OCI-LY1 (cell line): ENCODE data around the gene MIEN1.

Experiments used
- H2AFZ ChIP-seq: fragments of 200-600 bp; sonication (generic), shearing (Covaris generic); 2 replicates; pipeline ENCODE4 v1.6.0; 2014; ENCODE audit warnings: antibody characterized with exemption, mild to moderate bottlenecking, low read length
- H3F3A ChIP-seq: fragments of 200-600 bp; sonication (generic), shearing (Covaris generic); 2 replicates; pipeline ENCODE4 v1.6.0; 2014; ENCODE audit warnings: mild to moderate bottlenecking, antibody characterized with exemption, low read length, moderate library complexity; ENCODE audit not compliant: insufficient read depth
- H3K27ac ChIP-seq: fragments of 200-600 bp; sonication (generic); 2 replicates; pipeline ENCODE4 v1.5.1; 2014; ENCODE audit warnings: low read length, mixed run types, mild to moderate bottlenecking, low read depth; ENCODE audit not compliant: poor library complexity, severe bottlenecking
- H3K27me3 ChIP-seq: fragments of 200-600 bp; sonication (generic); 2 replicates; pipeline ENCODE4 v1.6.0; 2014; ENCODE audit warnings: antibody characterized with exemption, mild to moderate bottlenecking, low read length, moderate library complexity; ENCODE audit not compliant: insufficient read depth
- H3K36me3 ChIP-seq: fragments of 200-600 bp; sonication (generic); 2 replicates; pipeline ENCODE4 v1.6.1; 2014; ENCODE audit warnings: mild to moderate bottlenecking, antibody characterized with exemption, low read length, moderate library complexity, mixed read lengths; ENCODE audit not compliant: insufficient read depth
- H3K4me1 ChIP-seq: fragments of 200-600 bp; sonication (generic); 2 replicates; pipeline ENCODE4 v1.5.1; 2014; ENCODE audit warnings: mild to moderate bottlenecking, low read length, moderate library complexity; ENCODE audit not compliant: insufficient read depth, severe bottlenecking
- H3K4me2 ChIP-seq: fragments of 200-600 bp; sonication (generic), shearing (Covaris generic); 2 replicates; pipeline ENCODE4 v1.6.1; 2014; ENCODE audit warnings: low read length
- H3K4me3 ChIP-seq: fragments of 200-600 bp; sonication (generic); 2 replicates; pipeline ENCODE4 v1.5.1; 2014; ENCODE audit warnings: low read length, low read depth, mild to moderate bottlenecking, mixed read lengths; ENCODE audit not compliant: poor library complexity, severe bottlenecking
- H3K79me2 ChIP-seq: fragments of 200-600 bp; shearing (Covaris generic); 2 replicates; pipeline ENCODE4 v1.6.1; 2016; ENCODE audit warnings: mixed run types, low read length, mixed read lengths; ENCODE audit not compliant: insufficient read depth
- H3K9ac ChIP-seq: fragments of 200-600 bp; sonication (generic), shearing (Covaris generic); 2 replicates; pipeline ENCODE4 v1.6.1; 2014; ENCODE audit warnings: mild to moderate bottlenecking, low read length, mixed read lengths
- H3K9me2 ChIP-seq: fragments of 200-600 bp; sonication (generic), shearing (Covaris generic); 2 replicates; pipeline ENCODE4 v1.6.1; 2014; ENCODE audit warnings: low read depth, mild to moderate bottlenecking, low read length, mixed read lengths
- H3K9me3 ChIP-seq: fragments of 200-600 bp; shearing (Covaris generic); 2 replicates; pipeline ENCODE4 v1.6.1; 2014; ENCODE audit warnings: low read length, mixed read lengths
- H4K20me1 ChIP-seq: fragments of 200-600 bp; sonication (generic), shearing (Covaris generic); 2 replicates; pipeline ENCODE4 v1.6.0; 2016; ENCODE audit warnings: mild to moderate bottlenecking, low read length; ENCODE audit not compliant: insufficient read depth
- EZH2 ChIP-seq: fragments of 200-600 bp; sonication (generic), shearing (Covaris generic); IDR thresholded peaks from 2 replicates; pipeline ENCODE4 v1.8.0; 2017; ENCODE audit warnings: borderline replicate concordance, mixed run types, mild to moderate bottlenecking, antibody characterized with exemption, low read length, moderate library complexity, mixed read lengths
- TF ChIP-seq, protein P1 (sequence below): fragments of 200-600 bp; sonication (generic), shearing (Covaris generic); IDR thresholded peaks from 2 replicates; pipeline ENCODE4 v1.5.1; 2017; ENCODE audit warnings: mild to moderate bottlenecking, antibody characterized with exemption, low read length, moderate library complexity, mixed read lengths

The MIEN1 gene

GRCh38 chr17:39746145-39746461, 15.8 kb upstream of the MIEN1 start:
- Histone ChIP-seq H3K9ac (no peak overlapping the region), H3K9me3 (no peaks in the 10 kb centered on the region), H3K36me3 (no peaks in the 10 kb centered on the region; the same call in 1 of the 2 replicates), H3F3A (no peaks in the 10 kb centered on the region), H4K20me1 (no peaks in the 10 kb centered on the region), H3K4me2 (no peak overlapping the region), H3K27me3 (no peaks in the 10 kb centered on the region), H3K4me1 (no peaks in the 10 kb centered on the region), H3K79me2 (no peaks in the 10 kb centered on the region), H3K4me3 (no peak overlapping the region), H3K27ac (no peak overlapping the region), H2AFZ (no peak overlapping the region), H3K9me2 (no peaks in the 10 kb centered on the region)
- TF ChIP-seq, protein P1, sequence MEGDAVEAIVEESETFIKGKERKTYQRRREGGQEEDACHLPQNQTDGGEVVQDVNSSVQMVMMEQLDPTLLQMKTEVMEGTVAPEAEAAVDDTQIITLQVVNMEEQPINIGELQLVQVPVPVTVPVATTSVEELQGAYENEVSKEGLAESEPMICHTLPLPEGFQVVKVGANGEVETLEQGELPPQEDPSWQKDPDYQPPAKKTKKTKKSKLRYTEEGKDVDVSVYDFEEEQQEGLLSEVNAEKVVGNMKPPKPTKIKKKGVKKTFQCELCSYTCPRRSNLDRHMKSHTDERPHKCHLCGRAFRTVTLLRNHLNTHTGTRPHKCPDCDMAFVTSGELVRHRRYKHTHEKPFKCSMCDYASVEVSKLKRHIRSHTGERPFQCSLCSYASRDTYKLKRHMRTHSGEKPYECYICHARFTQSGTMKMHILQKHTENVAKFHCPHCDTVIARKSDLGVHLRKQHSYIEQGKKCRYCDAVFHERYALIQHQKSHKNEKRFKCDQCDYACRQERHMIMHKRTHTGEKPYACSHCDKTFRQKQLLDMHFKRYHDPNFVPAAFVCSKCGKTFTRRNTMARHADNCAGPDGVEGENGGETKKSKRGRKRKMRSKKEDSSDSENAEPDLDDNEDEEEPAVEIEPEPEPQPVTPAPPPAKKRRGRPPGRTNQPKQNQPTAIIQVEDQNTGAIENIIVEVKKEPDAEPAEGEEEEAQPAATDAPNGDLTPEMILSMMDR, result no peak
- TF ChIP-seq EZH2, result no peak

GRCh38 chr17:39745335-39746144, 15.2 kb upstream of the MIEN1 start:
- Histone ChIP-seq H4K20me1 (no peaks in the 10 kb centered on the region), H3K79me2 (no peaks in the 10 kb centered on the region), H3K36me3 (no peaks in the 10 kb centered on the region; the same call in 1 of the 2 replicates), H2AFZ (no peak overlapping the region), H3F3A (no peaks in the 10 kb centered on the region), H3K4me3 (no peak overlapping the region), H3K4me1 (no peaks in the 10 kb centered on the region), H3K9ac (no peak overlapping the region), H3K9me2 (no peaks in the 10 kb centered on the region), H3K4me2 (no peak overlapping the region), H3K27me3 (no peaks in the 10 kb centered on the region), H3K9me3 (no peaks in the 10 kb centered on the region), H3K27ac (no peak overlapping the region)
- TF ChIP-seq, protein P1, result no peak
- TF ChIP-seq EZH2, result no peak

- Histone ChIP-seq H3K9me3 (no peaks in the 10 kb centered on the region), H4K20me1 (no peaks in the 10 kb centered on the region), H3F3A (no peaks in the 10 kb centered on the region), H3K4me2 (no peak overlapping the region), H3K9me2 (no peaks in the 10 kb centered on the region), H3K27me3 (no peaks in the 10 kb centered on the region), H3K4me3 (no peak overlapping the region), H3K4me1 (peaks cover 5% of the 10 kb centered on the region), H2AFZ (no peak overlapping the region), H3K79me2 (no peaks in the 10 kb centered on the region), H3K9ac (no peak overlapping the region), H3K36me3 (no peaks in the 10 kb centered on the region; the same call in 1 of the 2 replicates), H3K27ac (no peak overlapping the region)
- TF ChIP-seq, protein P1, result 0 out of 2 replicates have a peak, but pooled peaks have one; percentile 13
- TF ChIP-seq EZH2, result no peak
Observed at GRCh38 chr17:39744836-39745215, 14.5 kb upstream of the MIEN1 start.
